ENCODE data around the gene SERPIND1. TPM values are rescaled to one million over a fixed set of nuclear protein-coding genes. Genes with fewer than 3 reads are reported as not detected.

Gene SERPIND1
- total RNA-seq, 4 donors from 2014 or later = 0.46 to 0.83 (median 0.50) TPM; not detected in 1

- intact Hi-C loops (cut with DNase I) = no loop called here
- no peaks in the 10 kb centered on the region for H3K9me3 ChIP-seq
These were observed 12.1 kb downstream of the SERPIND1 start for GRCh38 chr22:20786048-20786447.

GRCh38 chr22:20786536-20786979, 12.6 kb downstream of the SERPIND1 start:
- intact Hi-C loops (cut with DNase I) = no loop called here
- TF ChIP-seq EP300 (IDR thresholded peaks at IDR 0.05) (no peak), POLR2AphosphoS5 (IDR thresholded peaks at IDR 0.05) (no peak), CTCF (IDR thresholded peaks at IDR 0.05) (no peak)
- peaks cover 10 to 82% (median 53%) of the 10 kb centered on the region in 4 donors for H3K36me3 ChIP-seq
- H3K4me1 ChIP-seq = no peaks in the 10 kb centered on the region
- no peak overlapping the region for H3K27ac ChIP-seq (replicated peaks in 1 of 4)
- WGBS = 73% methylated on average over 10 of the region's 10 CpGs
- H3K9me3 ChIP-seq = no peaks in the 10 kb centered on the region
- no peaks in the 10 kb centered on the region for H3K27me3 ChIP-seq
- no peak for DNase-seq (ENCODE audit: extremely low spot score)
- H3K4me3 ChIP-seq = no peak overlapping the region

More at GRCh38 chr22:20786048-20786447, 12.1 kb downstream of the SERPIND1 start:
- no peak for DNase-seq (ENCODE audit: extremely low spot score)
- no peak overlapping the region for H3K4me3 ChIP-seq
- H3K36me3 ChIP-seq = peaks cover 10 to 82% (median 53%) of the 10 kb centered on the region in 4 donors
- no peak overlapping the region for H3K27ac ChIP-seq (replicated peaks in 1 of 4)
- H3K4me1 ChIP-seq = no peaks in the 10 kb centered on the region
- 86% methylated on average over 8 of the region's 8 CpGs for WGBS
- no peak for TF ChIP-seq POLR2A (IDR thresholded peaks at IDR 0.05; ENCODE audit: low read depth)
- TF ChIP-seq POLR2AphosphoS5 (IDR thresholded peaks at IDR 0.05) = no peak
- TF ChIP-seq EP300 (IDR thresholded peaks at IDR 0.05) = no peak
- TF ChIP-seq CTCF (IDR thresholded peaks at IDR 0.05) = no peak
- no peaks in the 10 kb centered on the region for H3K27me3 ChIP-seq

GRCh38 chr22:20787223-20787622, 13.3 kb downstream of the SERPIND1 start:
- WGBS = 100% methylated on average over 4 of the region's 4 CpGs
- H3K9me3 ChIP-seq = no peaks in the 10 kb centered on the region
- intact Hi-C loops (cut with DNase I) = no loop called here
- H3K4me1 ChIP-seq = no peaks in the 10 kb centered on the region
- H3K36me3 ChIP-seq = peaks cover 10 to 82% (median 55%) of the 10 kb centered on the region in 4 donors
- no peak overlapping the region for H3K4me3 ChIP-seq
- H3K27ac ChIP-seq (replicated peaks in 1 of 4) = no peak overlapping the region
- DNase-seq (ENCODE audit: extremely low spot score) = no peak
- no peaks in the 10 kb centered on the region for H3K27me3 ChIP-seq
- TF ChIP-seq POLR2AphosphoS5 (IDR thresholded peaks at IDR 0.05) (no peak), POLR2A (IDR thresholded peaks at IDR 0.05; ENCODE audit: low read depth) (no peak), EP300 (IDR thresholded peaks at IDR 0.05) (no peak), CTCF (IDR thresholded peaks at IDR 0.05) (no peak)

GRCh38 chr22:20787746-20788626, 14.1 kb downstream of the SERPIND1 start:
- DNase-seq (ENCODE audit: extremely low spot score) = no peak
- Histone ChIP-seq H3K27ac (replicated peaks in 1 of 4) (no peak overlapping the region), H3K36me3 (peaks cover 10 to 84% (median 62%) of the 10 kb centered on the region in 4 donors), H3K4me3 (no peak overlapping the region), H3K9me3 (no peaks in the 10 kb centered on the region), H3K4me1 (peaks cover 0 to 4% (median 1%) of the 10 kb centered on the region in 4 donors), H3K27me3 (no peaks in the 10 kb centered on the region)
- intact Hi-C loops (cut with DNase I) = no loop called here
- 83% methylated on average over 3 of the region's 4 CpGs for WGBS
- TF ChIP-seq CTCF (IDR thresholded peaks at IDR 0.05) (no peak), EP300 (IDR thresholded peaks at IDR 0.05) (no peak), POLR2AphosphoS5 (IDR thresholded peaks at IDR 0.05) (no peak), POLR2A (IDR thresholded peaks at IDR 0.05; ENCODE audit: low read depth) (no peak)

Data from esophagus muscularis mucosa (tissue), 4 donors.